Neural progenitor cell (in vitro differentiated cells): Measurements from ENCODE around the gene MATCAP1. TPM values are rescaled to one million over a fixed set of nuclear protein-coding genes. Genes with fewer than 3 reads are reported as not detected.

Experiments used
- DNase-seq: peaks from one replicate; pipeline ENCODE4 v3.0.0-alpha.2; 2016; ENCODE audit warnings: low spot score
- H2AFZ ChIP-seq: fragments of 200-600 bp; sonication (generic); replicated peaks from 2 replicates; pipeline ENCODE4 v1.6.1; 2016; ENCODE audit warnings: antibody characterized with exemption
- H3F3A ChIP-seq: fragments of 200-600 bp; sonication (generic); 2 replicates; pipeline ENCODE4 v1.6.1; 2016; ENCODE audit warnings: antibody characterized with exemption, low read depth
- H3K27ac ChIP-seq: fragments of 200-600 bp; sonication (generic); 2 replicates; pipeline ENCODE4 v1.5.1; 2016; ENCODE audit warnings: mild to moderate bottlenecking
- H3K27me3 ChIP-seq: fragments of 200-600 bp; sonication (generic); 2 replicates; pipeline ENCODE4 v1.6.1; 2016; ENCODE audit warnings: mild to moderate bottlenecking, moderate library complexity
- H3K36me3 ChIP-seq: fragments of 200-600 bp; sonication (generic); 2 replicates; pipeline ENCODE4 v1.5.1; 2016
- H3K4me1 ChIP-seq: fragments of 200-600 bp; sonication (generic); 2 replicates; pipeline ENCODE4 v1.6.1; 2016; ENCODE audit warnings: mixed run types
- H3K4me2 ChIP-seq: fragments of 200-600 bp; sonication (generic); 2 replicates; pipeline ENCODE4 v1.6.1; 2016
- H3K4me3 ChIP-seq: fragments of 200-600 bp; sonication (generic); 2 replicates; pipeline ENCODE4 v1.5.1; 2016
- H3K79me2 ChIP-seq: fragments of 200-600 bp; sonication (generic); 2 replicates; pipeline ENCODE4 v1.6.1; 2016; ENCODE audit warnings: low read depth
- H3K9ac ChIP-seq: fragments of 200-600 bp; sonication (generic); 2 replicates; pipeline ENCODE4 v1.6.1; 2016
- H3K9me3 ChIP-seq: fragments of 200-600 bp; sonication (generic); 2 replicates; pipeline ENCODE4 v1.5.1; 2016; ENCODE audit warnings: low read depth
- H4K20me1 ChIP-seq: fragments of 200-600 bp; sonication (generic); 2 replicates; pipeline ENCODE4 v1.6.1; 2016; ENCODE audit warnings: low read depth
- H3K27ac Mint-ChIP-seq: 3 replicates; pipeline ENCODE4 v1.8.0; 2021; ENCODE audit warnings: mixed read lengths
- H3K27me3 Mint-ChIP-seq: 2 replicates; pipeline ENCODE4 v1.8.0; 2022; ENCODE audit warnings: low read depth, mild to moderate bottlenecking, inconsistent platforms, moderate library complexity, mixed read lengths; ENCODE audit not compliant: insufficient read depth
- H3K36me3 Mint-ChIP-seq: 3 replicates; pipeline ENCODE4 v1.8.0; 2021; ENCODE audit warnings: mixed read lengths
- H3K4me1 Mint-ChIP-seq: 3 replicates; pipeline ENCODE4 v1.8.0; 2021; ENCODE audit warnings: mixed read lengths
- H3K4me3 Mint-ChIP-seq: 3 replicates; pipeline ENCODE4 v1.8.0; 2021; ENCODE audit warnings: mild to moderate bottlenecking, moderate library complexity, mixed read lengths
- H3K9me3 Mint-ChIP-seq: 3 replicates; pipeline ENCODE4 v1.8.0; 2020; ENCODE audit warnings: mixed read lengths
- EZH2 ChIP-seq: fragments of 200-600 bp; sonication (generic); IDR thresholded peaks from 2 replicates; pipeline ENCODE4 v1.6.1; 2017; ENCODE audit warnings: antibody characterized with exemption, mild to moderate bottlenecking, moderate library complexity
- EZH2phosphoT487 ChIP-seq: fragments of 200-600 bp; sonication (generic); IDR thresholded peaks from 2 replicates; pipeline ENCODE4 v1.6.1; 2017; ENCODE audit warnings: antibody characterized with exemption
- total RNA-seq: library from RNA; depleted of rRNA; stranded (reverse); fragments of >200 nt; gene quantifications from 2 replicates; pipeline ENCODE4 v1.2.3, GENCODE V29; 2015; ENCODE audit warnings: low replicate concordance
- TF ChIP-seq, protein P1 (sequence below): fragments of 200-600 bp; sonication (generic); IDR thresholded peaks from 2 replicates; pipeline ENCODE4 v1.5.1; 2017; ENCODE audit warnings: antibody characterized with exemption, mild to moderate bottlenecking

MATCAP1 gene
- total RNA-seq, 1 donor from 2014 or later: 15.7 TPM

GRCh38 chr16:67174706-67175231 lies 9.0 kb downstream of the MATCAP1 start:
- H3K4me2 ChIP-seq: peak overlapping the region; percentile 87

DNA sequence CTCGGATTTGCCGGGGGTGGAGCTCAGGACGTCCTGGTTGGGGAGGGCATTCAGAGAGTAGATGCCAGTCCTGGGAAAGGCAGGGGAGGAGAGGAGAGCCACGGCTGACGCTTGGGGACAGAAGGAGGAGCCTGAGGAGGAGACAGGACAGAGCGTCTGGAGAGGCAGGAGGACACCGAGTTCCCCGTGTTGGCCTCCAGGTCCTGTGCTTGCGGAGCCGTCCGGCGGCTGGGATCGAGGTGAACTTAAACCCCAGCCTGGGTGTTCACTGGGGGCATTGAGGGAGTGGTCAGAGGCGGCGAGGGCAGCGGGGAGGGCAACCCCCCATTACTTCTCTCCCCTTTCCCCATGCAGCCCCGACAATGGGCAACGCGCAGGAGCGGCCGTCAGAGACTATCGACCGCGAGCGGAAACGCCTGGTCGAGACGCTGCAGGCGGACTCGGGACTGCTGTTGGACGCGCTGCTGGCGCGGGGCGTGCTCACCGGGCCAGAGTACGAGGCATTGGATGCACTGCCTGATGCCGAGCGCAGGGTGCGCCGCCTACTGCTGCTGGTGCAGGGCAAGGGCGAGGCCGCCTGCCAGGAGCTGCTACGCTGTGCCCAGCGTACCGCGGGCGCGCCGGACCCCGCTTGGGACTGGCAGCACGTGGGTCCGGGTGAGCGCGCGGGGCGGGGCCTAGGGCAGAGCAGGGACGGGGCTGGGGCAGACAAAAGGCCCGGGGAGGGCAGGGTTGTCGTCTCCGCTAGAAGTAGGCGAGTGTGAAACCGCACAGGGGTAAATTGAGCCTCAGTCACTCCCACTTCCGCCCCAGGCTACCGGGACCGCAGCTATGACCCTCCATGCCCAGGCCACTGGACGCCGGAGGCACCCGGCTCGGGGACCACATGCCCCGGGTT lies 9.7 kb downstream of the MATCAP1 start:
- Histone ChIP-seq H3K4me1 (peaks cover 11% of the 10 kb centered on the region), H3K27me3 (peaks cover 100% of the 10 kb centered on the region), H3K9ac (no peak overlapping the region), H3K27ac (no peak overlapping the region), H3K4me2 (peak overlapping the region; percentile 87), H3K4me3 (peak overlapping the region; percentile 46), H3K36me3 (no peaks in the 10 kb centered on the region), H4K20me1 (peaks cover 58% of the 10 kb centered on the region), H2AFZ (no peak overlapping the region), H3K79me2 (no peaks in the 10 kb centered on the region), H3F3A (peaks cover 37% of the 10 kb centered on the region), H3K9me3 (no peaks in the 10 kb centered on the region)
- Mint-ChIP-seq H3K27me3 (peaks cover 57% of the 10 kb centered on the region), H3K36me3 (peaks cover 4% of the 10 kb centered on the region), H3K4me3 (peak overlapping the region; percentile 82), H3K27ac (no peak overlapping the region), H3K9me3 (no peaks in the 10 kb centered on the region), H3K4me1 (peaks cover 28% of the 10 kb centered on the region)
- TF ChIP-seq EZH2phosphoT487 (peak; percentile 46), EZH2 (peak; percentile 67)
- TF ChIP-seq, protein P1, sequence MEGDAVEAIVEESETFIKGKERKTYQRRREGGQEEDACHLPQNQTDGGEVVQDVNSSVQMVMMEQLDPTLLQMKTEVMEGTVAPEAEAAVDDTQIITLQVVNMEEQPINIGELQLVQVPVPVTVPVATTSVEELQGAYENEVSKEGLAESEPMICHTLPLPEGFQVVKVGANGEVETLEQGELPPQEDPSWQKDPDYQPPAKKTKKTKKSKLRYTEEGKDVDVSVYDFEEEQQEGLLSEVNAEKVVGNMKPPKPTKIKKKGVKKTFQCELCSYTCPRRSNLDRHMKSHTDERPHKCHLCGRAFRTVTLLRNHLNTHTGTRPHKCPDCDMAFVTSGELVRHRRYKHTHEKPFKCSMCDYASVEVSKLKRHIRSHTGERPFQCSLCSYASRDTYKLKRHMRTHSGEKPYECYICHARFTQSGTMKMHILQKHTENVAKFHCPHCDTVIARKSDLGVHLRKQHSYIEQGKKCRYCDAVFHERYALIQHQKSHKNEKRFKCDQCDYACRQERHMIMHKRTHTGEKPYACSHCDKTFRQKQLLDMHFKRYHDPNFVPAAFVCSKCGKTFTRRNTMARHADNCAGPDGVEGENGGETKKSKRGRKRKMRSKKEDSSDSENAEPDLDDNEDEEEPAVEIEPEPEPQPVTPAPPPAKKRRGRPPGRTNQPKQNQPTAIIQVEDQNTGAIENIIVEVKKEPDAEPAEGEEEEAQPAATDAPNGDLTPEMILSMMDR: peak; percentile 12
- peak; percentile 85 for DNase-seq

More at GRCh38 chr16:67174706-67175231, 9.0 kb downstream of the MATCAP1 start:
- peaks cover 98% of the 10 kb centered on the region for H3K27me3 ChIP-seq
- H3K79me2 ChIP-seq: no peaks in the 10 kb centered on the region
- no peak overlapping the region for H3K27ac ChIP-seq
- H3K4me3 Mint-ChIP-seq: peak overlapping the region; percentile 30
- DNase-seq: no peak
- peaks cover 4% of the 10 kb centered on the region for H3K36me3 Mint-ChIP-seq
- H3K9me3 ChIP-seq: no peaks in the 10 kb centered on the region
- peaks cover 11% of the 10 kb centered on the region for H3K4me1 ChIP-seq
- H3K4me1 Mint-ChIP-seq: peaks cover 26% of the 10 kb centered on the region
- no peak overlapping the region for H3K27ac Mint-ChIP-seq
- TF ChIP-seq, protein P1: no peak
- TF ChIP-seq EZH2 (no peak), EZH2phosphoT487 (no peak)
- peaks cover 32% of the 10 kb centered on the region for H3F3A ChIP-seq
- H2AFZ ChIP-seq: no peak overlapping the region
- no peaks in the 10 kb centered on the region for H3K36me3 ChIP-seq
- H4K20me1 ChIP-seq: peaks cover 64% of the 10 kb centered on the region
- H3K9me3 Mint-ChIP-seq: no peaks in the 10 kb centered on the region
- H3K27me3 Mint-ChIP-seq: peaks cover 57% of the 10 kb centered on the region
- H3K9ac ChIP-seq: no peak overlapping the region
- H3K4me3 ChIP-seq: peak overlapping the region; percentile 46

- Histone ChIP-seq H3K4me2 (peak overlapping the region; percentile 87), H3K4me3 (peak overlapping the region; percentile 46), H3K36me3 (no peaks in the 10 kb centered on the region), H3K27ac (no peak overlapping the region), H3K79me2 (no peaks in the 10 kb centered on the region), H2AFZ (no peak overlapping the region), H3K4me1 (peaks cover 11% of the 10 kb centered on the region), H4K20me1 (peaks cover 57% of the 10 kb centered on the region), H3K9ac (no peak overlapping the region), H3K27me3 (peaks cover 100% of the 10 kb centered on the region), H3F3A (peaks cover 37% of the 10 kb centered on the region), H3K9me3 (no peaks in the 10 kb centered on the region)
- Mint-ChIP-seq H3K36me3 (peaks cover 2% of the 10 kb centered on the region), H3K27me3 (peaks cover 59% of the 10 kb centered on the region), H3K27ac (no peak overlapping the region), H3K4me1 (peaks cover 23% of the 10 kb centered on the region), H3K9me3 (no peaks in the 10 kb centered on the region), H3K4me3 (peak overlapping the region; percentile 82)
- TF ChIP-seq EZH2 (no peak), EZH2phosphoT487 (no peak)
- TF ChIP-seq, protein P1: no peak
- DNase-seq: no peak
Measured at GRCh38 chr16:67173323-67173722, 10.4 kb downstream of the MATCAP1 start.
